Choroid plexus epithelial cell (primary cell): ENCODE measurements around the gene ZNF212.
A peak's percentile ranks its signal among the peaks of the same experiment; 100 is the strongest.

Experiments
- DNase-seq: peaks from one replicate; pipeline ENCODE4 v3.0.0-alpha.2; 2010; ENCODE audit warnings: low read depth
- H3K4me3 ChIP-seq: 2 replicates; pipeline ENCODE4 v1.5.1; 2011; ENCODE audit warnings: low read depth, mild to moderate bottlenecking, control low read depth, low read length, moderate library complexity
- CTCF ChIP-seq: conservative IDR thresholded peaks from 2 replicates; pipeline ENCODE4 v1.5.1; 2011; ENCODE audit warnings: low read depth, mild to moderate bottlenecking, control low read depth, inconsistent platforms, low read length, moderate library complexity

Gene ZNF212

DNA sequence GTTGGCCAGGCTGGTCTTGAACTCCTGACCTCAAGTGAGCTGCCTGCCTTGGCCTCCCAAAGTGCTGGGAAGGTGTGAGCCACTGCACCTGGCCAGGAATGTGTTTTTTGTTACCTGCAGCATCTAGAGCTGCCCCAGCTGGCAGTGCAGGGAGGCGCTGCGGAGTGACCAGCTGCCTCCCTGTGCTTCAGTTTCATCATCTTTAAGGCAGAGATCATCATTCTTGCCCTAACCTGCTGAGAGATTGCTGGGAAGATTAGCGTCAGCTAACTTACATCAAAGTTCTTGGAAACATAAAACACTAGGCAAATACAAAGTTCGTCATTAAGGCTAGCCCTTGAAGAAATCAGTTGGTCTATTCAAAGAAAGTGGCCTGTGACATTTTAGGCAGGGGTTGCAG is 41.8 kb upstream of the ZNF212 start:
- no peak for TF ChIP-seq CTCF
- DNase-seq = no peak
- H3K4me3 ChIP-seq = no peak overlapping the region

- no peak for TF ChIP-seq CTCF
- no peak overlapping the region for H3K4me3 ChIP-seq
These were observed 41.2 kb upstream of the ZNF212 start for GRCh38 chr7:149198161-149198816.

DNA sequence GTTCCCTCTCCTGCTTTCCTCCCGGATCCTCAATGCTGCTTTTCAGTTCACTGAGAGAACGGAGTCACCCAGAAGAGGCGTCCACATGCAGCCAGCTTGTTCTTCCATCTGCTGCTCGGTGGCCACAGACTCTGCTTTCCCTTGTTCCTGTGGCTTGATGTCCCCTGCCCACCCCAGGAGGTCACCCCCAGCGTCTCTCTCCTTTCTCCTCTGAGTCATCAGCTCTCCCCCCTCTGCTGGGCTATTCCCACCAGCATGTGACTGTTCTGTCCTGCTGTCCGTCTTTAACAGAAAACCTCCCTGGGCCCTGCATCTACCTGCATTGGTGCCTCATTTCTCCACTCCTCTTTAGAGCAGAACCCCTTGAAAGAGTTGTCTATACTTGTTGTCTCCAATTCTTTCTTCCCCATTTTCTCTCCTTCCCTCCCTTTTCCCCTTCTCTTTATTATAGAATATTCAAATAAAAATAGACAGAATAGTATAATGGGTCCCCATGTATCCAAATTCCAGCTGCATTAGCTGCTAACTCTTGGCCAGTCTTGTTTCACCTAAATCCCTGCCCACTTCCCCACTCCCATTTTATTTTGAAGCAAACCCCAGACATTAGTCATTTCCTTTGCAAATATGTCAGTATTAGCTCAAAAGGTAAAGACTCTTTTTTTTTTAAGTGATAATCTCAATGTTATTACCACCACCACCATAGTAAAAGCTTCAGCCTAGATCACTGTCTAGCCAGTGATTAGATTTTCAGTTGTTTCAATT is 40.0 kb upstream of the ZNF212 start:
- no peak overlapping the region for H3K4me3 ChIP-seq
- TF ChIP-seq CTCF = no peak
- peak; percentile 52 for DNase-seq

More at GRCh38 chr7:149198161-149198816, 41.2 kb upstream of the ZNF212 start:
- DNase-seq = no peak

GRCh38 chr7:149202831-149203231 is 36.6 kb upstream of the ZNF212 start:
- TF ChIP-seq CTCF = no peak
- no peak for DNase-seq
- H3K4me3 ChIP-seq = no peak overlapping the region

DNA sequence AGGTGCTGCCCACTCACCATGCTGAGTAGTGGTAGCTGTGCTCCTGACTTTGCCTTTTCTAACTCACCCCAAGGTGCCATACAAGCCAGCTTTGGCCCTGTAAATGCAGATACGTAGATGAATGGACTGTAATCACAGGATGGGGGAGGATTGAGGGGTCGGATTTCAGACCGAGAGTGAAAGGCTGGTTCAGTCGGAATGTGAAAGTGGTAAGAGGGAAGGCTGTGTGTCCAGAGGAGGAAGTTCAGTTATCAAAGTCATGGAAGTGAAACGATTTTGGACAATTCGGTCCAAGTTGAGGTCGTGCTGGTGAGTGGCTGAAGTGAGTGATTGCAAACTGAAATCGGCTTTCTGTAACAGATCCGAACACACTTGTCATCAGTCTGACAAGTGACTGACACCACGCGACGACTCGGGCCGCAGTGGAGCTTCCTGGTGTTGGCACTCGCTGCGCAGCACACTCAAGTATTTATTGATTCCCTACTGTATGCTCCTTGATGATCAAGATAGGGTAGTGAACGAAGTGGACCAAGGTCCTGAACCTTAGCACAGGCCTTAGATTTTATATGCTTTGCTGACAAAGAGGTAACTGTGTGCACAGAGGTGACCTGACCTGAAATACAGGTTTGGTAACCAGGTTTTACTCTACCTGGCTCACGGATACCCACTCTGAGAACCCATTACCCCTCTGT is 33.6 kb upstream of the ZNF212 start:
- TF ChIP-seq CTCF = no peak
- no peak overlapping the region for H3K4me3 ChIP-seq
- no peak for DNase-seq

DNA sequence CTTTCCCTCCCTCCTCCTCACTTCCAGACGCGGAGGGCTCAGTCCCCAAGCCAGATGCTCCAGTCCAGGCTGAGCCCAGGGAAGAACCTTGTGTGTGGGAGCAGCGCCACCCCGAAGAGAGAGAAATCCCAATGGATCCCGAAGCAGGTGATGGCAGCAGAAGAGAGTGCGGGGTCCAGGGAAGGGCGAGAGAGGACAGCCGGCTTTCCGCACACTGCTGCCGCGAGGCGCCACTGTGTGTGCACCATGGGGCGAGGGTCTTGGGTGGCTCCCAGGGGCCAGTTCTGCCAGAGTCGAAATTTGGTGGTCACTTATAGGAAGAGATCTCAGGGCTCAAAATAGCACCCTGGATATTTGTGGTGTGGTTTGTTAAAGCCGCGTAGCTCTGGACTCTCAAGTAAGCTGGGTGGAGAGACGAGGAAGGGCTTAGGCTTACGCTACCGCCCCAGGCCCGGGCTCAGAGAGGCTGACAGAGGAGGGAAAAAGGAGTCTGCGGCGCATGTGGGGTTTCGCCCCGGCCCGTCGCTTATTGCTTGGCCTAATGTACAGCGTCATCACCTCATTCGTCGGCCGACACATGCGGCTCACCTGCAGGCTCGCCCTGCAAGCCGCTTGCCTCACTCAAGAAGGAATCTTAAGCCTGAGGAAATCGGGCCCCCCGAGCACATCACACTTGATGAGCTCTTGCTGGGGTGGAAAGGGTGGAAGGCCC is 32.0 kb upstream of the ZNF212 start:
- DNase-seq = no peak
- no peak for TF ChIP-seq CTCF
- no peak overlapping the region for H3K4me3 ChIP-seq
